Measurements from ENCODE around the gene WIPF3. TPM values are rescaled to one million over a fixed set of nuclear protein-coding genes. Genes with fewer than 3 reads are reported as not detected.
"Not testable (repeated sequence)": the region's sequence is repeated elsewhere in the genome, so short reads cannot be mapped to it uniquely, and the experiment has no call there.

Gene WIPF3
- total RNA-seq, 6 experiments from 2014 or later = 0.64 to 4.1 (median 0.93) TPM

GRCh38 chr7:29956487-29956836, 150.2 kb downstream of the WIPF3 start:
- no peak overlapping the region for H3K4me3 ChIP-seq
- intact Hi-C loops (cut with DNase I) = no loop called here
- no peak overlapping the region for H3K27ac ChIP-seq
- no peaks in the 10 kb centered on the region for H3K36me3 ChIP-seq
- no peak for DNase-seq
- no peaks in the 10 kb centered on the region for H3K9me3 ChIP-seq
- ATAC-seq = no peak
- TF ChIP-seq CTCF (IDR thresholded peaks at IDR 0.05) = no peak
- no peak for TF ChIP-seq POLR2A (IDR thresholded peaks at IDR 0.05)
- WGBS (ENCODE audit: insufficient coverage, low coverage, low lambda C conversion rate, missing lambda C conversion rate) = 34% methylated on average over 3 of the region's 3 CpGs
- no peaks in the 10 kb centered on the region for H3K4me1 ChIP-seq
- no peaks in the 10 kb centered on the region for H3K27me3 ChIP-seq

GRCh38 chr7:29957521-29958310, 151.4 kb downstream of the WIPF3 start:
- intact Hi-C loops (cut with DNase I) = no loop called here
- H3K4me1 ChIP-seq = no peaks in the 10 kb centered on the region
- H3K9me3 ChIP-seq = no peaks in the 10 kb centered on the region
- ATAC-seq = no peak
- WGBS (ENCODE audit: insufficient coverage, low coverage, low lambda C conversion rate, missing lambda C conversion rate) = 76% methylated on average over 7 of the region's 9 CpGs
- H3K4me3 ChIP-seq = no peak overlapping the region
- TF ChIP-seq POLR2A (IDR thresholded peaks at IDR 0.05) (no peak), CTCF (IDR thresholded peaks at IDR 0.05) (no peak)
- H3K27me3 ChIP-seq = no peaks in the 10 kb centered on the region
- DNase-seq = no peak
- no peaks in the 10 kb centered on the region for H3K36me3 ChIP-seq
- no peak overlapping the region for H3K27ac ChIP-seq

GRCh38 chr7:29958667-29959358, 152.5 kb downstream of the WIPF3 start:
- Histone ChIP-seq H3K27me3 (no peaks in the 10 kb centered on the region), H3K27ac (no peak overlapping the region), H3K4me3 (no peak overlapping the region), H3K4me1 (no peaks in the 10 kb centered on the region), H3K9me3 (no peaks in the 10 kb centered on the region), H3K36me3 (no peaks in the 10 kb centered on the region)
- 71% methylated on average over 8 of the region's 8 CpGs for WGBS (ENCODE audit: insufficient coverage, low coverage, low lambda C conversion rate, missing lambda C conversion rate)
- TF ChIP-seq CTCF (IDR thresholded peaks at IDR 0.05) (no peak), POLR2A (IDR thresholded peaks at IDR 0.05) (no peak)
- DNase-seq (no peak), ATAC-seq (no peak)
- intact Hi-C loops (cut with DNase I) = no loop called here

GRCh38 chr7:29961611-29962010, 155.3 kb downstream of the WIPF3 start:
- ATAC-seq; H3K27me3 ChIP-seq; H3K27ac ChIP-seq; DNase-seq; H3K9me3 ChIP-seq; H3K36me3 ChIP-seq; H3K4me3 ChIP-seq; H3K4me1 ChIP-seq; intact Hi-C loops (cut with DNase I): not testable (repeated sequence)
- WGBS (ENCODE audit: insufficient coverage, low coverage, low lambda C conversion rate, missing lambda C conversion rate) = 92% methylated on average over 2 of the region's 19 CpGs

GRCh38 chr7:29962035-29962434, 155.7 kb downstream of the WIPF3 start:
- H3K27me3 ChIP-seq = no peaks in the 10 kb centered on the region
- no peak overlapping the region for H3K4me3 ChIP-seq
- H3K36me3 ChIP-seq = no peaks in the 10 kb centered on the region
- no peaks in the 10 kb centered on the region for H3K9me3 ChIP-seq
- no peak for DNase-seq
- ATAC-seq = no peak
- peaks cover 0 to 4% (median 0%) of the 10 kb centered on the region in 4 donors for H3K4me1 ChIP-seq
- intact Hi-C loops (cut with DNase I) = no loop called here
- H3K27ac ChIP-seq = no peak overlapping the region
- WGBS (ENCODE audit: insufficient coverage, low coverage, low lambda C conversion rate, missing lambda C conversion rate) = 78% methylated on average over 1 of the region's 1 CpG
- TF ChIP-seq POLR2A (IDR thresholded peaks at IDR 0.05) = no peak
- TF ChIP-seq CTCF (IDR thresholded peaks at IDR 0.05) = no peak

All from right lobe of liver (tissue), 6 donors.